ENCODE results near the gene TMEM178B.

- TF ChIP-seq CTCF (IDR thresholded peaks at IDR 0.05) (no peak), EZH2 (IDR thresholded peaks at IDR 0.05; ENCODE audit: borderline replicate concordance, insufficient read depth, low read depth, low read length, poor library complexity, severe bottlenecking) (no peak)
These were observed 110.8 kb downstream of the TMEM178B start for GRCh38 chr7:141184532-141185190.

Data from B cell (primary cell).